Gastrocnemius medialis (tissue), 4 donors: ENCODE measurements around the gene ACVR1B. TPM values are rescaled to one million over a fixed set of nuclear protein-coding genes. Genes with fewer than 3 reads are reported as not detected.

ENCODE experiments used
- ATAC-seq, 2 donors: fragments of 150-250 bp; one replicate each; pipeline ENCODE4 v1.9.1; 2016
- DNase-seq, 2 donors: peaks; one replicate each; pipeline ENCODE4 v3.0.0-alpha.2; 2019
- H3K27ac ChIP-seq, 4 donors: fragments of 200-600 bp; sonication (generic); 1 replicate in 1 of 4; 2 replicates in 3 of 4; pipeline ENCODE4 v1.5.1; 2016 to 2018; ENCODE audit warnings: mild to moderate bottlenecking in 2 of 4, moderate library complexity in 1 of 4
- H3K27me3 ChIP-seq, 3 donors: fragments of 200-600 bp; sonication (generic) in 2 of 3; 1 replicate in 1 of 3; 2 replicates in 2 of 3; pipeline versions ENCODE4 v1.5.1 to v1.6.0; 2016 to 2019; ENCODE audit warnings: mild to moderate bottlenecking in 1 of 3, moderate library complexity in 1 of 3
- H3K36me3 ChIP-seq, 2 donors: fragments of 200-600 bp; sonication (generic) in 1 of 2; one replicate each; pipeline ENCODE4 v1.5.1; 2017 to 2018
- H3K4me1 ChIP-seq, 2 donors: fragments of 200-600 bp; sonication (generic) in 1 of 2; one replicate each; pipeline ENCODE4 v1.5.1; 2016 to 2017; ENCODE audit warnings: mild to moderate bottlenecking in 2 of 2
- H3K4me3 ChIP-seq, 4 donors: fragments of 200-600 bp; sonication (generic) in 3 of 4; 1 replicate in 1 of 4; 2 replicates in 3 of 4; pipeline ENCODE4 v1.5.1; 2016 to 2019; ENCODE audit warnings: mild to moderate bottlenecking in 2 of 4
- H3K9me3 ChIP-seq, 3 donors: fragments of 200-600 bp; sonication (generic) in 2 of 3; 1 replicate in 1 of 3; 2 replicates in 2 of 3; pipeline ENCODE4 v1.5.1; 2016 to 2019
- POLR2A ChIP-seq, 2 donors: fragments of 450-650 bp; IDR thresholded peaks; one replicate each; pipeline ENCODE4 v1.6.1; 2017; ENCODE audit warnings: antibody characterized with exemption in 2 of 2, mild to moderate bottlenecking in 2 of 2, moderate library complexity in 2 of 2
- in situ Hi-C, 4 donors: fragments of 200-750 bp; cut with MboI; loops; one replicate each; pipeline versions ENCODE4 v1.15.0 to v1.8.0; 2017; ENCODE audit warnings: low sequenced_read_pairs in 4 of 4
- intact Hi-C: fragments of 100-400 bp; cut with DNase I; formaldehyde crosslinking; loops from one replicate; pipeline ENCODE4 v1.15.1; 2023; ENCODE audit warnings: low total_unique reads
- total RNA-seq, 4 donors: library from RNA; depleted of rRNA; stranded (reverse); fragments of >200 nt; gene quantifications; one replicate each; pipeline versions ENCODE4 v1.1.0 to v1.2.3, GENCODE V29; 2016
- TF ChIP-seq, protein P1 (sequence below), 5 experiments: fragments of 450-650 bp in 3 of 5; fragments of 200-600 bp in 2 of 5; sonication (generic) in 2 of 5; IDR thresholded peaks in 4 of 5; conservative IDR thresholded peaks in 1 of 5; 1 replicate in 4 of 5; 2 replicates in 1 of 5; pipeline ENCODE4 v1.5.1; 2016 to 2019; ENCODE audit warnings: antibody characterized with exemption in 5 of 5, mild to moderate bottlenecking in 3 of 5, moderate library complexity in 3 of 5

ACVR1B gene
- total RNA-seq, 4 donors from 2014 or later: 8.7 to 15.9 (median 10.1) TPM

- TF ChIP-seq, protein P1, sequence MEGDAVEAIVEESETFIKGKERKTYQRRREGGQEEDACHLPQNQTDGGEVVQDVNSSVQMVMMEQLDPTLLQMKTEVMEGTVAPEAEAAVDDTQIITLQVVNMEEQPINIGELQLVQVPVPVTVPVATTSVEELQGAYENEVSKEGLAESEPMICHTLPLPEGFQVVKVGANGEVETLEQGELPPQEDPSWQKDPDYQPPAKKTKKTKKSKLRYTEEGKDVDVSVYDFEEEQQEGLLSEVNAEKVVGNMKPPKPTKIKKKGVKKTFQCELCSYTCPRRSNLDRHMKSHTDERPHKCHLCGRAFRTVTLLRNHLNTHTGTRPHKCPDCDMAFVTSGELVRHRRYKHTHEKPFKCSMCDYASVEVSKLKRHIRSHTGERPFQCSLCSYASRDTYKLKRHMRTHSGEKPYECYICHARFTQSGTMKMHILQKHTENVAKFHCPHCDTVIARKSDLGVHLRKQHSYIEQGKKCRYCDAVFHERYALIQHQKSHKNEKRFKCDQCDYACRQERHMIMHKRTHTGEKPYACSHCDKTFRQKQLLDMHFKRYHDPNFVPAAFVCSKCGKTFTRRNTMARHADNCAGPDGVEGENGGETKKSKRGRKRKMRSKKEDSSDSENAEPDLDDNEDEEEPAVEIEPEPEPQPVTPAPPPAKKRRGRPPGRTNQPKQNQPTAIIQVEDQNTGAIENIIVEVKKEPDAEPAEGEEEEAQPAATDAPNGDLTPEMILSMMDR (IDR thresholded peaks at IDR 0.05 in 4 of 5, conservative IDR thresholded peaks at IDR 0.05 in 1 of 5): no peak
- TF ChIP-seq POLR2A (IDR thresholded peaks at IDR 0.05): no peak
- Histone ChIP-seq H3K27me3 (no peaks in the 10 kb centered on the region), H3K4me1 (no peaks in the 10 kb centered on the region), H3K36me3 (peaks cover 0 to 72% of the 10 kb centered on the region in 2 donors), H3K9me3 (no peaks in the 10 kb centered on the region), H3K27ac (no peak overlapping the region), H3K4me3 (no peak overlapping the region)
- in situ Hi-C loops (no loop called here), intact Hi-C loops (loop anchor here (10.0 kb wide), 1 partner anchor 570 kb away; no protein-coding TSS in a partner anchor)
- ATAC-seq (no peak), DNase-seq (no peak)
Measured at GRCh38 chr12:51985154-51985835, 33.8 kb downstream of the ACVR1B start.

DNA sequence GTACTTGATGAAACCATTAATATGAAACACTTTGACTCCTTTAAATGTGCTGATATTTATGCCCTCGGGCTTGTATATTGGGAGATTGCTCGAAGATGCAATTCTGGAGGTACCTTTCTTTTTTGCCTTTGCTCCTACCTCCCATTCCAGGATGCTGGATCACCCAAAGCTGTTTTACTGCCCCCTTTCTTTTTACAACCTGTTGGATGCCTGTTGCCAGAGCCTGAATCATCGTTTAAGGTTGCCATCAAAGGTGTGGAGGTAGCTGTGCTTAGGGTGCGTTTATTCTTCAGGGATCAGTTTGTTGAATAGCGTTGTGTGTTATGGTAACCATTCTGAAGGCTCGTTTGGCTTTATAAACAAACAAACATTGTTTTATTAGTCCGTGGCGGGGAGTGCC, 35.3 kb downstream of the ACVR1B start:
- peaks cover 0 to 66% of the 10 kb centered on the region in 2 donors for H3K36me3 ChIP-seq
- no peaks in the 10 kb centered on the region for H3K4me1 ChIP-seq
- in situ Hi-C loops: no loop called here
- H3K4me3 ChIP-seq: no peak overlapping the region
- H3K27me3 ChIP-seq: no peaks in the 10 kb centered on the region
- intact Hi-C loops: loop anchor here (10.0 kb wide), 1 partner anchor 572 kb away; no protein-coding TSS in a partner anchor
- no peak overlapping the region for H3K27ac ChIP-seq
- no peak for ATAC-seq
- no peak for TF ChIP-seq POLR2A (IDR thresholded peaks at IDR 0.05)
- TF ChIP-seq, protein P1 (IDR thresholded peaks at IDR 0.05 in 4 of 5, conservative IDR thresholded peaks at IDR 0.05 in 1 of 5): no peak
- no peak for DNase-seq
- H3K9me3 ChIP-seq: no peaks in the 10 kb centered on the region

DNA sequence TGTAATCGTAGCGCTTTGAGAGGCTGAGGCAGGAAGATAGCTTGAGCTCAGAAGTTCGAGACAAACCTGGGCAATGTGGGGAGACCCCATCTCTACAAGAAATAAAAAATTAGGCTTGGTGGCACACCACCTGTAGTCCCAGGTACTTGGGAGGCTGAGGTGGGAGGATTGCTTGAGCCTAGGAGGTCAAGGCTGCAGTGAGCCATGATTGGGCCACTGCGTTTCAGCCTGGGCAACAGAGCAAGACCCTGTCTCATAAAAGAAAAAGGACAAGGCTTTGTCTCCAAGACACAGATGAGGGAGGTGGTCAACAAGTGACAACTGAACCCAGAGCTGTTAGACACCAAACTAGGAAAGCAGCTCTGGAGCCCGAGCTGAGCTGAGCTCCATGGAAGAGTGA, 40.7 kb downstream of the ACVR1B start:
- TF ChIP-seq POLR2A (IDR thresholded peaks at IDR 0.05): no peak
- TF ChIP-seq, protein P1 (IDR thresholded peaks at IDR 0.05 in 4 of 5, conservative IDR thresholded peaks at IDR 0.05 in 1 of 5): no peak
- ATAC-seq (no peak), DNase-seq (no peak)
- Histone ChIP-seq H3K36me3 (peaks cover 0 to 42% of the 10 kb centered on the region in 2 donors), H3K27ac (no peak overlapping the region), H3K4me3 (no peak overlapping the region), H3K9me3 (no peaks in the 10 kb centered on the region), H3K27me3 (no peaks in the 10 kb centered on the region), H3K4me1 (no peaks in the 10 kb centered on the region)
- in situ Hi-C loops (no loop called here), intact Hi-C loops (no loop called here)

GRCh38 chr12:51994539-51994820, 43.0 kb downstream of the ACVR1B start:
- in situ Hi-C loops (no loop called here), intact Hi-C loops (no loop called here)
- peaks cover 0 to 33% of the 10 kb centered on the region in 2 donors for H3K36me3 ChIP-seq

More at GRCh38 chr12:51994539-51994820, 43.0 kb downstream of the ACVR1B start:
- no peak for ATAC-seq
- no peak for TF ChIP-seq POLR2A (IDR thresholded peaks at IDR 0.05)
- TF ChIP-seq, protein P1 (IDR thresholded peaks at IDR 0.05 in 4 of 5, conservative IDR thresholded peaks at IDR 0.05 in 1 of 5): no peak
- no peaks in the 10 kb centered on the region for H3K27me3 ChIP-seq
- H3K9me3 ChIP-seq: no peaks in the 10 kb centered on the region
- DNase-seq: no peak
- no peak overlapping the region for H3K4me3 ChIP-seq
- H3K27ac ChIP-seq: no peak overlapping the region
- H3K4me1 ChIP-seq: no peaks in the 10 kb centered on the region
